Neural cell (in vitro differentiated cells): ENCODE results near the gene ZNF85. TPM values are rescaled to one million over a fixed set of nuclear protein-coding genes. Genes with fewer than 3 reads are reported as not detected.
"Not testable (repeated sequence)": the region's sequence is repeated elsewhere in the genome, so short reads cannot be mapped to it uniquely, and the experiment has no call there.

Experiments used
- H2AFZ ChIP-seq: fragments of 200-600, 300-800 bp; sonication (generic), shearing (Covaris generic); 2 replicates; pipeline ENCODE4 v1.6.0; 2014; ENCODE audit warnings: low read depth, mild to moderate bottlenecking, antibody characterized with exemption, low read length, moderate library complexity
- H3F3A ChIP-seq: fragments of 200-600 bp; shearing (Covaris generic); 2 replicates; pipeline ENCODE4 v1.6.1; 2016; ENCODE audit warnings: mild to moderate bottlenecking, moderate library complexity, mixed read lengths, antibody characterized with exemption, low read length; ENCODE audit not compliant: insufficient read depth, poor library complexity, severe bottlenecking
- H3K27ac ChIP-seq: fragments of 200-600, 300-800 bp; sonication (generic), shearing (Covaris generic); 2 replicates; pipeline ENCODE4 v1.5.1; 2014; ENCODE audit warnings: mild to moderate bottlenecking, low read length, moderate library complexity
- H3K27me3 ChIP-seq: fragments of 300-800, 200-600 bp; sonication (generic), shearing (Covaris generic); 2 replicates; pipeline ENCODE4 v1.6.0; 2014; ENCODE audit warnings: mild to moderate bottlenecking, low read depth, low read length, moderate library complexity; ENCODE audit not compliant: insufficient read depth
- H3K36me3 ChIP-seq: fragments of 300-800, 200-600 bp; sonication (generic), shearing (Covaris generic); 2 replicates; pipeline ENCODE4 v1.5.1; 2014; ENCODE audit warnings: mild to moderate bottlenecking, antibody characterized with exemption, low read length, moderate library complexity; ENCODE audit not compliant: insufficient read depth
- H3K4me2 ChIP-seq: fragments of 300-800, 200-600 bp; sonication (generic), shearing (Covaris generic); 2 replicates; pipeline ENCODE4 v1.6.0; 2014; ENCODE audit warnings: mild to moderate bottlenecking, low read length
- H3K4me3 ChIP-seq: fragments of 300-800, 200-600 bp; sonication (generic), shearing (Covaris generic); 2 replicates; pipeline ENCODE4 v1.5.1; 2014; ENCODE audit warnings: mild to moderate bottlenecking, low read length, moderate library complexity
- H3K79me2 ChIP-seq: fragments of 200-600 bp; shearing (Covaris generic); replicated peaks from 2 replicates; pipeline ENCODE4 v1.6.0; 2014; ENCODE audit warnings: mild to moderate bottlenecking, low read length, moderate library complexity; ENCODE audit not compliant: insufficient read depth
- H3K9ac ChIP-seq: fragments of 300-800, 200-600 bp; sonication (generic), shearing (Covaris generic); 2 replicates; pipeline ENCODE4 v1.6.1; 2016; ENCODE audit warnings: mild to moderate bottlenecking, low read length, mixed read lengths
- H3K9me2 ChIP-seq: fragments of 200-600 bp; shearing (Covaris generic); 2 replicates; pipeline ENCODE4 v1.6.1; 2016; ENCODE audit warnings: mild to moderate bottlenecking, low read length, mixed read lengths; ENCODE audit not compliant: insufficient read depth
- H3K9me3 ChIP-seq: fragments of 200-600, 300-800 bp; sonication (generic), shearing (Covaris generic); 2 replicates; pipeline ENCODE4 v1.6.1; 2016; ENCODE audit warnings: mild to moderate bottlenecking, mixed run types, low read length, moderate library complexity, mixed read lengths
- H4K20me1 ChIP-seq: fragments of 200-600 bp; shearing (Covaris generic); 2 replicates; pipeline ENCODE4 v1.6.1; 2016; ENCODE audit warnings: mild to moderate bottlenecking, mixed run types; ENCODE audit not compliant: insufficient read depth
- EP300 ChIP-seq: fragments of 450-650 bp; conservative IDR thresholded peaks from 2 replicates; pipeline ENCODE4 v1.6.1; 2014; ENCODE audit warnings: antibody characterized with exemption, mild to moderate bottlenecking, moderate library complexity; ENCODE audit not compliant: poor library complexity, severe bottlenecking
- EZH2 ChIP-seq: fragments of 200-600, 300-800 bp; shearing (Covaris generic), sonication (generic); IDR thresholded peaks from 2 replicates; pipeline ENCODE4 v1.6.1; 2014; ENCODE audit warnings: antibody characterized with exemption, low read length, borderline replicate concordance, mild to moderate bottlenecking; ENCODE audit not compliant: insufficient read depth, poor library complexity, severe bottlenecking
- MXI1 ChIP-seq: fragments of 450-650 bp; conservative IDR thresholded peaks from 2 replicates; pipeline ENCODE4 v1.6.1; 2014; ENCODE audit warnings: antibody characterized with exemption, mild to moderate bottlenecking; ENCODE audit not compliant: poor library complexity, severe bottlenecking
- POLR2AphosphoS5 ChIP-seq: IDR thresholded peaks from 2 replicates; pipeline ENCODE4 v1.6.1; 2012
- RAD21 ChIP-seq: fragments of 450-650 bp; conservative IDR thresholded peaks from 2 replicates; pipeline ENCODE4 v1.6.1; 2014; ENCODE audit warnings: antibody characterized with exemption, mild to moderate bottlenecking, moderate library complexity
- SMC3 ChIP-seq: fragments of 450-650 bp; conservative IDR thresholded peaks from 2 replicates; pipeline ENCODE4 v1.6.1; 2014; ENCODE audit warnings: antibody characterized with exemption, mild to moderate bottlenecking, moderate library complexity; ENCODE audit not compliant: poor library complexity
- TAF1 ChIP-seq: IDR thresholded peaks from 2 replicates; pipeline ENCODE4 v1.6.1; 2012; ENCODE audit warnings: low read depth
- polyA plus RNA-seq: library from polyadenylated mRNA; depleted of rRNA; stranded (reverse); fragments of >200 nt; gene quantifications from 2 replicates; pipeline ENCODE4 v1.2.3, GENCODE V29; 2014
- TF ChIP-seq, protein P1 (sequence below): fragments of 450-650 bp; IDR thresholded peaks from 2 replicates; pipeline ENCODE4 v1.5.1; 2014; ENCODE audit warnings: antibody characterized with exemption, mild to moderate bottlenecking, moderate library complexity; ENCODE audit not compliant: poor library complexity, severe bottlenecking
- TF ChIP-seq, protein P2 (sequence below): IDR thresholded peaks from 2 replicates; pipeline ENCODE4 v1.6.1; 2012; ENCODE audit warnings: borderline replicate concordance

Gene ZNF85
- polyA plus RNA-seq, 1 donor from 2014 or later: 18.8 TPM

DNA sequence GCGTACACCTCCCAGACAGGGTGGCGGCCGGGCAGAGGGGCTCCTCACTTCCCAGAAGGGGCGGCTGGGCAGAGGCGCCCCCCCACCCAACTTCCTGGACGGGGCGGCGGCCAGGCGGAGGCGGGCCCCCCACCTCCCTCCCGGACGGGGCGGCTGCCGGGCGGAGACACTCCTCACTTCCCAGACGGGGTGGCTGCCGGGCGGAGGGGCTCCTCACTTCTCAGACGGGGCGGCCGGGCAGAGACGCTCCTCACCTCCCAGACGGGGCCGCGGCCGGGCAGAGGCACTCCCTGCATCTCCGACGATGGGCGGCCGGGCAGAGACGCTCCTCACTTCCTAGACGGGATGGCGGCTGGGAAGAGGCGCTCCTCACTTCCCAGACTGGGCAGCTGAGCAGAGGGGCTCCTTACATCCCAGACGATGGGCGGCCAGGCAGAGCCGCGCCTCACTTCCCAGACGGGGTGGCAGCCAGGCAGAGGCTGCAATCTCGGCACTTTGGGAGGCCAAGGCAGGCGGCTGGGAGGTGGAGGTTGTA is 29.6 kb downstream of the ZNF85 start:
- H3K9ac ChIP-seq, H3K4me3 ChIP-seq, H2AFZ ChIP-seq, H3K4me2 ChIP-seq, H3K27ac ChIP-seq, H3K79me2 ChIP-seq, H3K9me2 ChIP-seq, H3K9me3 ChIP-seq, H3K27me3 ChIP-seq, H4K20me1 ChIP-seq, H3K36me3 ChIP-seq, H3F3A ChIP-seq: not testable (repeated sequence)

DNA sequence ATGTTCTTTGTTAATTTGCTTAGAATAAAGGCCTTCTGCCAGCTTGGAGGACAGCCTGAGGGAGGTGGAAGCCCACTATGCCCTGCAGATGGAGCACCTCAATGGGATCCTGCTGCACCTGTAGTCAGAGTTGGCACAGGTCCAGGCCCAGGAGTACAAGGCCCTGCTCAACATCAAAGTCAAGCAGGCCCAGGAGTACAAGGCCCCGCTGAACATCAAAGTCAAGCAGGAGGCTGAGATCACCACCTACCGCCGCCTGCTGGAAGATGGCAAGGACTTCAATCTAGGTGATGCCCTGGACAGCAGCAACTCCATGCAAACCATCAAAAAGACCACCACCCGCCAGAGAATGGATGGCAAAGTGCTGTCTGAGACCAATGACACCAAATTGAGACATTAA is 41.7 kb downstream of the ZNF85 start:
- H3F3A ChIP-seq: no peaks in the 10 kb centered on the region
- H3K79me2 ChIP-seq: no peaks in the 10 kb centered on the region
- no peak overlapping the region for H2AFZ ChIP-seq
- H3K9me2 ChIP-seq: no peaks in the 10 kb centered on the region
- no peaks in the 10 kb centered on the region for H4K20me1 ChIP-seq
- no peak overlapping the region for H3K9ac ChIP-seq
- TF ChIP-seq RAD21 (no peak), TAF1 (no peak), EP300 (no peak), MXI1 (no peak), SMC3 (no peak), EZH2 (no peak), POLR2AphosphoS5 (no peak)
- TF ChIP-seq, protein P1, sequence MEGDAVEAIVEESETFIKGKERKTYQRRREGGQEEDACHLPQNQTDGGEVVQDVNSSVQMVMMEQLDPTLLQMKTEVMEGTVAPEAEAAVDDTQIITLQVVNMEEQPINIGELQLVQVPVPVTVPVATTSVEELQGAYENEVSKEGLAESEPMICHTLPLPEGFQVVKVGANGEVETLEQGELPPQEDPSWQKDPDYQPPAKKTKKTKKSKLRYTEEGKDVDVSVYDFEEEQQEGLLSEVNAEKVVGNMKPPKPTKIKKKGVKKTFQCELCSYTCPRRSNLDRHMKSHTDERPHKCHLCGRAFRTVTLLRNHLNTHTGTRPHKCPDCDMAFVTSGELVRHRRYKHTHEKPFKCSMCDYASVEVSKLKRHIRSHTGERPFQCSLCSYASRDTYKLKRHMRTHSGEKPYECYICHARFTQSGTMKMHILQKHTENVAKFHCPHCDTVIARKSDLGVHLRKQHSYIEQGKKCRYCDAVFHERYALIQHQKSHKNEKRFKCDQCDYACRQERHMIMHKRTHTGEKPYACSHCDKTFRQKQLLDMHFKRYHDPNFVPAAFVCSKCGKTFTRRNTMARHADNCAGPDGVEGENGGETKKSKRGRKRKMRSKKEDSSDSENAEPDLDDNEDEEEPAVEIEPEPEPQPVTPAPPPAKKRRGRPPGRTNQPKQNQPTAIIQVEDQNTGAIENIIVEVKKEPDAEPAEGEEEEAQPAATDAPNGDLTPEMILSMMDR: no peak
- TF ChIP-seq, protein P2, sequence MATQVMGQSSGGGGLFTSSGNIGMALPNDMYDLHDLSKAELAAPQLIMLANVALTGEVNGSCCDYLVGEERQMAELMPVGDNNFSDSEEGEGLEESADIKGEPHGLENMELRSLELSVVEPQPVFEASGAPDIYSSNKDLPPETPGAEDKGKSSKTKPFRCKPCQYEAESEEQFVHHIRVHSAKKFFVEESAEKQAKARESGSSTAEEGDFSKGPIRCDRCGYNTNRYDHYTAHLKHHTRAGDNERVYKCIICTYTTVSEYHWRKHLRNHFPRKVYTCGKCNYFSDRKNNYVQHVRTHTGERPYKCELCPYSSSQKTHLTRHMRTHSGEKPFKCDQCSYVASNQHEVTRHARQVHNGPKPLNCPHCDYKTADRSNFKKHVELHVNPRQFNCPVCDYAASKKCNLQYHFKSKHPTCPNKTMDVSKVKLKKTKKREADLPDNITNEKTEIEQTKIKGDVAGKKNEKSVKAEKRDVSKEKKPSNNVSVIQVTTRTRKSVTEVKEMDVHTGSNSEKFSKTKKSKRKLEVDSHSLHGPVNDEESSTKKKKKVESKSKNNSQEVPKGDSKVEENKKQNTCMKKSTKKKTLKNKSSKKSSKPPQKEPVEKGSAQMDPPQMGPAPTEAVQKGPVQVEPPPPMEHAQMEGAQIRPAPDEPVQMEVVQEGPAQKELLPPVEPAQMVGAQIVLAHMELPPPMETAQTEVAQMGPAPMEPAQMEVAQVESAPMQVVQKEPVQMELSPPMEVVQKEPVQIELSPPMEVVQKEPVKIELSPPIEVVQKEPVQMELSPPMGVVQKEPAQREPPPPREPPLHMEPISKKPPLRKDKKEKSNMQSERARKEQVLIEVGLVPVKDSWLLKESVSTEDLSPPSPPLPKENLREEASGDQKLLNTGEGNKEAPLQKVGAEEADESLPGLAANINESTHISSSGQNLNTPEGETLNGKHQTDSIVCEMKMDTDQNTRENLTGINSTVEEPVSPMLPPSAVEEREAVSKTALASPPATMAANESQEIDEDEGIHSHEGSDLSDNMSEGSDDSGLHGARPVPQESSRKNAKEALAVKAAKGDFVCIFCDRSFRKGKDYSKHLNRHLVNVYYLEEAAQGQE: no peak
- H3K4me2 ChIP-seq: no peak overlapping the region
- no peaks in the 10 kb centered on the region for H3K36me3 ChIP-seq
- H3K4me3 ChIP-seq: no peak overlapping the region
- no peak overlapping the region for H3K27ac ChIP-seq
- no peaks in the 10 kb centered on the region for H3K27me3 ChIP-seq
- H3K9me3 ChIP-seq: no peaks in the 10 kb centered on the region

DNA sequence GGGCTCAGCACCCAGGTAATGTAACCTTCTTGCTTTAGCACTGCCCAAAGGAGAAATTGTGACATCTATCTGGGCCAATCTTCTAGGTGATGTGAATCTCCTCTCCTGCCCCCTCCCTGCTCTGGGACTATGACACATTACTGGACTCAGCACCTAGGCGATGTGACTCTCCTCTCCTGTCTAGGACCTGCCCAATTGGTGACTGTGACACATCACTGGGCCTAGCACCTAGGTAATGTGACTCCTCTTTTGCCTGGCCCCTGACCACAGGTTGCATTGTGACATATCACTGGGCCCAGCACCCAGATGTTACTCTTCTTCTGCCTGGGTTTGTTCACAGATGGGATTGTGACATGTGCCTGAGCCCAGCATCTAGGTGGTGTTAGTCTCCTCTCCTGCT is 45.0 kb downstream of the ZNF85 start:
- H3K9me3 ChIP-seq: no peaks in the 10 kb centered on the region
- no peak overlapping the region for H3K27ac ChIP-seq
- no peak overlapping the region for H3K4me3 ChIP-seq
- no peaks in the 10 kb centered on the region for H4K20me1 ChIP-seq
- no peaks in the 10 kb centered on the region for H3K36me3 ChIP-seq
- H3F3A ChIP-seq: no peaks in the 10 kb centered on the region
- no peak overlapping the region for H2AFZ ChIP-seq
- no peaks in the 10 kb centered on the region for H3K79me2 ChIP-seq
- TF ChIP-seq TAF1 (no peak), EP300 (no peak), SMC3 (no peak), RAD21 (no peak), POLR2AphosphoS5 (no peak), MXI1 (no peak), EZH2 (no peak)
- TF ChIP-seq, protein P2: no peak
- H3K27me3 ChIP-seq: no peaks in the 10 kb centered on the region
- no peaks in the 10 kb centered on the region for H3K9me2 ChIP-seq
- no peak overlapping the region for H3K9ac ChIP-seq
- H3K4me2 ChIP-seq: no peak overlapping the region
